Small intestine (tissue), 7 donors: Measurements from ENCODE around the gene ZC3H18. TPM values are rescaled to one million over a fixed set of nuclear protein-coding genes. Genes with fewer than 3 reads are reported as not detected.

Experiments used
- DNase-seq, 2 donors: peaks; one replicate each; pipeline versions ENCODE4 v3.0.0 to v3.0.0-alpha.2; 2013
- FAIRE-seq: peaks from 2 replicates; lab custom pipeline; 2012; peaks lifted over from hg19 to GRCh38; lab: Jason Lieb, UNC
- H3K27ac ChIP-seq, 3 donors: one replicate each; pipeline ENCODE4 v1.5.1; 2013; ENCODE audit warnings: low read length in 2 of 3, mild to moderate bottlenecking in 2 of 3, control low read depth in 1 of 3, inconsistent platforms in 1 of 3, low read depth in 1 of 3, moderate library complexity in 1 of 3
- H3K27me3 ChIP-seq, 3 donors: one replicate each; pipeline ENCODE4 v1.6.1; 2013; ENCODE audit warnings: low read length in 3 of 3, inconsistent platforms in 1 of 3; ENCODE audit not compliant: control insufficient read depth in 3 of 3, insufficient read depth in 3 of 3
- H3K36me3 ChIP-seq, 3 donors: one replicate each; pipeline ENCODE4 v1.6.1; 2013; ENCODE audit warnings: low read length in 3 of 3, inconsistent platforms in 1 of 3, low read depth in 1 of 3, mild to moderate bottlenecking in 1 of 3, moderate library complexity in 1 of 3; ENCODE audit not compliant: control insufficient read depth in 3 of 3, insufficient read depth in 2 of 3
- H3K4me1 ChIP-seq, 3 donors: one replicate each; pipeline ENCODE4 v1.6.1; 2013; ENCODE audit warnings: low read length in 2 of 3, inconsistent platforms in 1 of 3, low read depth in 1 of 3, mild to moderate bottlenecking in 1 of 3, moderate library complexity in 1 of 3; ENCODE audit not compliant: control insufficient read depth in 3 of 3, insufficient read depth in 2 of 3
- H3K4me3 ChIP-seq, 3 donors: one replicate each; pipeline ENCODE4 v1.5.1; 2013; ENCODE audit warnings: low read length in 3 of 3, control low read depth in 1 of 3, inconsistent platforms in 1 of 3, low read depth in 1 of 3, mild to moderate bottlenecking in 1 of 3, moderate library complexity in 1 of 3
- H3K9me3 ChIP-seq, 2 donors: one replicate each; pipeline ENCODE4 v1.6.1; 2013; ENCODE audit warnings: low read depth in 1 of 2, low read length in 1 of 2; ENCODE audit not compliant: control insufficient read depth in 2 of 2, insufficient read depth in 1 of 2
- WGBS, 3 donors: extraction: QIAGEN DNeasy Blood & Tissue Kit; methylation state at CpG; one replicate each; pipeline ENCODE4 v1.1.7; 2013; 5-methylcytosine and 5-hydroxymethylcytosine counted together
- polyA plus RNA-seq, 4 donors: library from polyadenylated mRNA; stranded (reverse) in 3 of 4; unstranded in 1 of 4; fragments of 200-250 nt in 3 of 4; fragments of 120-200 nt in 1 of 4; gene quantifications; one replicate each; pipeline versions ENCODE4 v1.2.1 to v1.2.3, GENCODE V29; 2013
- donor health status: healthy with polysubstance abuse.
- donor health status: control.
- donor health status: control.
- donor health status: Bipolar disorder and iron deficiency.
- donor health status: healthy.

Gene ZC3H18
- polyA plus RNA-seq, 4 donors: 19.7 to 31.9 (median 28.2) TPM

DNA sequence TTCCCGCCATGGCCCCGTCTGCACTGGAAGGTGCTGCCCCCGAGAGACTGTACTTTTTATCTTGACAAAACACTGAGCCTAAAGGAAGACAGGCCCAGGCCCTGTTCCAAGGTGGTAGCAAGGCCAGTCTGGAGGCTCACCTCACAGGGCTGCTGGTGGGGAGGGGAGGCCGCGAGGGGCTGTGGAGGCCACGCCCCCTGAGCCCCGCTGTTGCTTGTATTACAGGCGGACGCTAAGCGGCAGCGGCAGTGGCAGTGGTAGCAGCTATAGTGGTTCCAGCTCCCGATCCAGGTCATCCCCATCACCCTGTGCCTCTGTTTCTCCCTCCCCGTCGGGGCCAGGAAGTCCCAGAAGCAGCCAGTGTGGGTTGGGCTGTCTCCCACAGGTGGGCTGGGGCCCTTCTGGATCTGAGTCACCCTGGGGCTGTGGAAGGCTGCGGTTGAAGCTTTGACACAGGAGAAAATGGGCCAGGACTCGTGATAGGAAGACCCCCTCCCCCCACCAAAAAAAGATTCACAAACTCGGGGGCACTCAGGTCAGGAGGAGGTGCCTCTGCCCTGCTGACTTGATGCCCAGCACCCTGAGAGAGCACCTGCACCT is 54.9 kb downstream of the ZC3H18 start:
- 81 to 87% (median 82%) methylated on average over 17 of the region's 17 CpGs for WGBS, 3 donors
- Histone ChIP-seq H3K4me3 (no peak overlapping the region), H3K9me3 (no peaks in the 10 kb centered on the region), H3K27ac (no peak overlapping the region), H3K4me1 (no peaks in the 10 kb centered on the region), H3K36me3 (peaks cover 6 to 89% (median 27%) of the 10 kb centered on the region in 3 donors), H3K27me3 (no peaks in the 10 kb centered on the region)
- no peak for FAIRE-seq
- DNase-seq: no peak

DNA sequence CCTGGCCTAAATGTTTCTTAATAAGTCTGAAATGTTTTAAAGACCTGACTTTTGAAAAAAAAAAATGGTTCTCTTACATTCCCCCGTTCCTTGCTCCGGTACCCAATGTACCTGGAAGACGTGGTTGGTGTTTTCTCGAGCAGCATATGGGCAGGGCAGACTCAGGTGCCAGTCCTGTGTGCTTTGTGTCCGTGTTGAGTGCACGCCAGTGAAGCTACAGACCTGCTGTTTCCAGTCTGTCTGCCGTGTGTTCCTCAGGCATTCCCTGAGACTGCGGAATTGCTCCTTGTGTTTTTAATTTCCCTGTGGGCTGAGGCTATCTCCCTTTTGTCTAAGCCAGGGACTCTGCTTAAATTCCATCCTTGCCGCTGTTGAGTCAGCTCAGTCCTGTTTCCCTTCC is 56.4 kb downstream of the ZC3H18 start:
- Histone ChIP-seq H3K36me3 (peaks cover 9 to 94% (median 32%) of the 10 kb centered on the region in 3 donors), H3K4me1 (no peaks in the 10 kb centered on the region), H3K27me3 (no peaks in the 10 kb centered on the region), H3K9me3 (no peaks in the 10 kb centered on the region), H3K27ac (no peak overlapping the region), H3K4me3 (no peak overlapping the region)
- WGBS, 3 donors: 95 to 96% (median 96%) methylated on average over 9 of the region's 9 CpGs
- FAIRE-seq (no peak), DNase-seq (no peak)

DNA sequence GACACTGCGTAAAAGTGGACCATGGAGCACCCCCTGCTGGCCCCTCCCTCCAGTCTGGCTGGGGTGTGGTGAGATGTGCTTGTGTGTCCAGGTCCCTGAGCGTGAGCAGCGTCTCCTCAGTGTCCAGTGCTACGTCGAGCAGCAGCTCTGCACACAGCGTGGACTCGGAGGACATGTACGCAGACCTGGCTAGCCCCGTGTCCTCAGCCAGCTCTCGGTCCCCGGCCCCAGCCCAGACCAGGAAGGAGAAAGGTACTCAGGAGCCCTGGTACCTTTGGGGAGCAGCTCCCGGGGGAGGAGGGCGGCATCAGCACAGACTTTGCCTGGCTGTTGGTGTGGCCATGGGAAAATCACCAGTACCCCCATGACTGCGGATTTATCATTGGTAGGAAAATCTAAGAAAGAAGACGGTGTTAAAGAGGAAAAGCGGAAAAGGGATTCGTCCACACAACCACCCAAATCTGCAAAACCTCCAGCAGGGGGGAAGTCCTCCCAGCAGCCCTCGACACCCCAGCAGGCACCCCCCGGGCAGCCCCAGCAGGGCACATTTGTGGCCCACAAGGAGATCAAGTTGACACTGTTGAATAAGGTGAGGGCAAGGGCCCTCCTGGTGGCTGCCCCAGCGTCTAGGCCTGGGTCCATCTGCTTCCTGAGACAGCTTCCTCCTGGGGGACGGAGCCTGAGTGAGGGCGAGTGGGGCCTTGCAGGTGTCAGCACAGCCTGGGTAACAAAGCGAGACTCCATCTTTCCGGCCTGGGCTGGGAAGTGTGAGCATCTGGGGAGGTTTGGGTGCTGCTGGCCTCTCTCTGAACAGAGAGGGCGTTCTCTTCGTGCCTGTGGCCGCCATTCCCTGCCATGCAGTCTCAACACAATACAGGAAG is 57.6 kb downstream of the ZC3H18 start:
- Histone ChIP-seq H3K9me3 (no peaks in the 10 kb centered on the region), H3K27me3 (no peaks in the 10 kb centered on the region), H3K27ac (no peak overlapping the region), H3K4me3 (no peak overlapping the region), H3K36me3 (peaks cover 13 to 94% (median 33%) of the 10 kb centered on the region in 3 donors), H3K4me1 (no peaks in the 10 kb centered on the region)
- no peak for DNase-seq
- FAIRE-seq: no peak
- WGBS, 3 donors: 94 to 97% (median 96%) methylated on average over 25 to 27 of the region's 27 CpGs

DNA sequence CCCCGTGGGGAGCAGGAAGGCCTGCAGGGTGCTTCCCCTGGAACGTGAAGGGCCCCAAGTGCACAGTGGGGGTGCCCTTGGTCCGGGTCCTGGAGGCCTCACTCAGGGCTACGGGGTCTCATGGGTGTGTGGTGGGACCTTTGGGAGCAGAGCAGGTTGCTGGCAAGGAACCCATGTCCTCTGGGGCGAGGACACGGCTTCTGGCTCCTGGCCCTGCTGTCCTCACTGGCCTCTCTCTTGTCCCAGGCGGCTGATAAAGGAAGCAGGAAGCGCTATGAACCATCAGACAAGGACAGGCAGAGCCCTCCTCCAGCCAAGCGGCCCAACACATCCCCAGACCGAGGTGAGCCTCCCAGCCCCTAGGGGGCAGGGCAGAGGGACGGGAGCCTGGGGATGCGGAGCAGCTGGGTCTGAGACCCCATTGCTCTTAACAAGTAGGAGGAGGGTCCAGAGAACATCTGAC is 58.3 kb downstream of the ZC3H18 start:
- Histone ChIP-seq H3K36me3 (peaks cover 13 to 92% (median 26%) of the 10 kb centered on the region in 3 donors), H3K4me1 (no peaks in the 10 kb centered on the region), H3K27ac (no peak overlapping the region), H3K9me3 (no peaks in the 10 kb centered on the region), H3K4me3 (no peak overlapping the region), H3K27me3 (peaks cover 0 to 1% (median 0%) of the 10 kb centered on the region in 3 donors)
- no peak for FAIRE-seq
- WGBS, 3 donors: 64 to 72% (median 69%) methylated on average over 12 of the region's 12 CpGs
- DNase-seq: no peak

DNA sequence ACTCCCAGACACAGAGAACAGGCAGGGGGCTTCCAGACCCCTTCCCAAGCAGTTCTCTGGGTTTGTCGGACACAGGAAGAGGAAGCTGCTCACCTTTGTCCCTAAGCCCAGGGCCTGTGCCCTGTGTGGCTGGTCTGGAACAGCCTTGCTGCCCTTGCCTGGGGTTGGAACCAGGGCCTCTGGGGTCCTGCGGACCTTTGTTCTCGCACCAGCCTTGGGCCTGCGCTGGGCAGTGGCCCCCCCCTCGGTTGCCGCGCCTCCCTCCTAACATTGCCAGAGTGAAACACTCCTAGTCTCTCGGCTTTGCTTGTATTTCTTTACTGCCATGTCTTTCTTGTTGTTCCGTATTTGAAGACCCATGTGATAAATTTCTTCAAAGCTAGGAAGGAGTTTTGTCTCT is 59.6 kb downstream of the ZC3H18 start:
- DNase-seq (no peak), FAIRE-seq (no peak)
- Histone ChIP-seq H3K9me3 (no peaks in the 10 kb centered on the region), H3K27me3 (peaks cover 0 to 10% (median 0%) of the 10 kb centered on the region in 3 donors), H3K36me3 (peaks cover 7 to 81% (median 25%) of the 10 kb centered on the region in 3 donors), H3K4me1 (peaks cover 0 to 6% (median 0%) of the 10 kb centered on the region in 3 donors), H3K27ac (no peak overlapping the region), H3K4me3 (no peak overlapping the region)
- 86 to 87% (median 86%) methylated on average over 9 of the region's 9 CpGs for WGBS, 3 donors

DNA sequence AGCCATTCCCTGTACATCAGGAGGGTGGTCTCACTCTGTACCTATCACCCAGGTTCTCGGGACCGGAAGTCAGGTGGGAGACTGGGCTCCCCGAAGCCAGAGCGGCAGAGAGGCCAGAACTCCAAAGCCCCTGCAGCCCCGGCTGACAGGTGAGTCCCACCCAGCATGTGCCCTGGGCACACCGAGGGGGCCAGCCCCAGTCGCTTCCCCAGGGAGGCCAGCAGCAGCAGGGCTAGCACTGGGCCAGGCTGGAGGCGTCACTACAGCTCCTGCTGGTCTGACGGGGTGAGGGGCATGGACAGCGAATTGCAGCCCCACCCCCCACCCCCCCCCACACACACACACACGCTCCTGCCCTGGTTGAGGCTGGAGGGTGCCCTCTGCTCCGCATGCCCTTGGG is 60.2 kb downstream of the ZC3H18 start:
- WGBS, 3 donors: 91 to 95% (median 94%) methylated on average over 9 to 12 of the region's 12 CpGs
- Histone ChIP-seq H3K27me3 (peaks cover 0 to 12% (median 0%) of the 10 kb centered on the region in 3 donors), H3K4me1 (peaks cover 0 to 8% (median 0%) of the 10 kb centered on the region in 3 donors), H3K9me3 (no peaks in the 10 kb centered on the region), H3K27ac (no peak overlapping the region), H3K4me3 (no peak overlapping the region), H3K36me3 (peaks cover 7 to 76% (median 23%) of the 10 kb centered on the region in 3 donors)
- DNase-seq (no peak), FAIRE-seq (no peak)

DNA sequence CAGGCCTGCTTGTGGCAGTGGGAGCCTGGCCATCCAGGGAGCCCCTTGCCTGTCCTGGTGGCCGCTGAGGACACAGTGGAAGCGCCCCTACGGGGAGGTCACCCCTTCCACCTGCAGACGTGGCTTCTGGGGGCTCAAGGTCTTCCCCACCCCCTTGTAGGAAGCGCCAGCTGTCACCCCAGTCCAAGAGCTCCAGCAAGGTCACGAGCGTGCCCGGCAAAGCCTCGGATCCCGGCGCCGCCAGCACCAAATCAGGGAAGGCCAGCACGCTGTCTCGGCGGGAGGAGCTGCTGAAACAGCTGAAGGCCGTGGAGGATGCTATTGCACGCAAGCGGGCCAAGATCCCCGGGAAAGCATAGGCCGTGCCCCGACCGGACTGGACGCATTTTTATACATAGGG is 60.7 kb downstream of the ZC3H18 start:
- Histone ChIP-seq H3K4me3 (no peak overlapping the region), H3K27ac (no peak overlapping the region), H3K9me3 (no peaks in the 10 kb centered on the region), H3K4me1 (peaks cover 0 to 8% (median 0%) of the 10 kb centered on the region in 3 donors), H3K27me3 (peaks cover 0 to 12% (median 0%) of the 10 kb centered on the region in 3 donors), H3K36me3 (peaks cover 7 to 70% (median 23%) of the 10 kb centered on the region in 3 donors)
- no peak for DNase-seq
- no peak for FAIRE-seq
- WGBS, 3 donors: 93 to 96% (median 94%) methylated on average over 21 to 23 of the region's 23 CpGs

DNA sequence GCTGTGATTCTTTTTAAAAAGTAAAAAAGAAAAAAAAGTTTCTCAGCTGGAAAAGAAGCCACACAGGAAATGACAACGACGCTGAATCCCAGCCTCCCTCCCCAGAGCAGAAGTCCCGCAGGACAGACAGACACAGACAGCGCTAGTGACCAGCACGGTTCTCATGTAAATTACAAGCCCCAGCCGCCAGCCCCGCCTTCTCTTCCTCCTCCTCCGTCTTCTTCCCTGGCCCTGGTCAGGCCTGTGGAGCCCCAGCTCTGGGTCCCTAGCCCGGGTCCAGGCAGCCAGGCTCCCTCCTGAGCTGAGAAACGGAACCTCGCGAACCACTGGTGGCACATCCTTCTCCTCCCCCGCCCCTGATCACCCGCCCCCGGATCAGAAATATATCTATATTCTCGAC is 61.2 kb downstream of the ZC3H18 start:
- FAIRE-seq (no peak), DNase-seq (no peak)
- 79 to 83% (median 81%) methylated on average over 16 of the region's 16 CpGs for WGBS, 3 donors
- Histone ChIP-seq H3K27ac (no peak overlapping the region), H3K4me3 (no peak overlapping the region), H3K9me3 (no peaks in the 10 kb centered on the region), H3K36me3 (peaks cover 7 to 68% (median 23%) of the 10 kb centered on the region in 3 donors), H3K4me1 (peaks cover 0 to 8% (median 0%) of the 10 kb centered on the region in 3 donors), H3K27me3 (peaks cover 0 to 14% (median 0%) of the 10 kb centered on the region in 3 donors)
